Ammon's horn (tissue), 1 donor: Measurements from ENCODE around the gene ADAMTSL3.
"Not testable (repeated sequence)": the region's sequence is repeated elsewhere in the genome, so short reads cannot be mapped to it uniquely, and the experiment has no call there.

ENCODE experiments used
- DNase-seq: peaks from one replicate; pipeline ENCODE4 v3.0.0-alpha.2; 2016; ENCODE audit warnings: low spot score

The ADAMTSL3 gene

DNA sequence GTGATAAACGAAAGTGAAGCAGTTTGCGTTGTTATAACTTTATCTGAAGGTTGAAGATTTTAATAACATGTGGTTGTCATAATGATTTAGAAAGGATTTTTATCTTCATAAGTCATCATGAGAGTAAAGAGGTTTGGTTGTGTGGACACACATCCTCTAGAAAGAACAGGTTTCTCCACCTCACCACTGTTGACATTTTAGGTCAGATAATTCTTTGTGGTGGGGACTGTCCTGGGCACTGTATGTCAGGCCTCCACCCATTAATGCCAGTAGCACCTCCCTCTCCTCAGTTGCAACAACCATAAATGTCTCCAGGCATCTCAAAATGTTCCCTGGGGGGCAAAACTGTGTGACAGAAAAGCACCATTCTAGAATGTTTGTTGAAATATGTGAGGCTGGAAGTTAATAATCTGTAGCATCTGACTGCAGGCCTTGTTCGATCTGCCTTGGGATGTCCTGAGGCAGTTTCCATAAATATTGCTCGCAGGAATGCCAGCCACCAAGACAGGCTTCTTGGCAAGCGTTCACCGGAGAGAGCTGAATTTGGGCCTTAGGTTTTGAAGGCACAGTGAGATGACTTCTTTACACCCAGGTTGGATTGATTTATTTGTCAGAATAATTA is 100.1 kb downstream of the ADAMTSL3 start:
- DNase-seq: no peak

DNA sequence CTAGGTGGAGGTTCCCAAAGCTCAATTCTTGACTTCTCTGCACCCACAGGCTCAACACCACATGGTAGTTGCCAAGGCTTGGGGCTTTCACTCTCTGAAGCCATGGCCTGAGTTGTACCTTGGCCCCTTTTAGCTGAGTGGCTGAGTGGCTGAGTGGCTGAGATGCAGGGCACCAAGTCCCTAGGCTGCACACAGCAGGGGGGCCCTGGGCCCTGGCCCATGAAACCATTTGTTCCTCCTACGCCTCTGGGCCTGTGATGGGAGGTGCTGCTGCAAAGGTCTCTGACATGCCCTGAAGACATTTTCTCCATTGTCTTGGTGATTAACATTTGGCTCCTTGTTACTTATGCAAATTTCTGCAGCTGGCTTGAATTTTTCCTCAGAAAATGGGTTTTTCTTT is 103.4 kb downstream of the ADAMTSL3 start:
- not testable (repeated sequence) for DNase-seq

DNA sequence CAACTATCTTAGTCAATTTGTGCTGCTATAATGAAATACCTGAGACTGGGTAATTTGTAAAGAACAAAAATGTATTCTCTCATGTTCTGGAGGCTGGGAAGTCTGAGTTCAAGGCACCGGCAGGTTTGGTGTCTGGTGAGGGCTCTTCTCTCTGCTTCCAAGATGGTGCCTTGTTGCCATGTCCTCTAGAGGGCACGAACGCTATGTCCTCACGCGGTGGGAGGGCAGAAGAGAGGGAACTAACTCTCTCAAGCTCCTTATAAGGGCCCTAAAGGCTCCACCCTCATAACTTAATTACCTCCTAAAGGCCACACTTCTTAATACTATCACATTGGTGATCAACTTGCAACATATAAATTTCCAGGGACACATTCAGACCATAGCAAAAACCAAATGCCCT is 108.4 kb downstream of the ADAMTSL3 start:
- no peak for DNase-seq

- peak; percentile 39 for DNase-seq
Observed at GRCh38 chr15:83764201-83764838, 110.4 kb downstream of the ADAMTSL3 start.

DNA sequence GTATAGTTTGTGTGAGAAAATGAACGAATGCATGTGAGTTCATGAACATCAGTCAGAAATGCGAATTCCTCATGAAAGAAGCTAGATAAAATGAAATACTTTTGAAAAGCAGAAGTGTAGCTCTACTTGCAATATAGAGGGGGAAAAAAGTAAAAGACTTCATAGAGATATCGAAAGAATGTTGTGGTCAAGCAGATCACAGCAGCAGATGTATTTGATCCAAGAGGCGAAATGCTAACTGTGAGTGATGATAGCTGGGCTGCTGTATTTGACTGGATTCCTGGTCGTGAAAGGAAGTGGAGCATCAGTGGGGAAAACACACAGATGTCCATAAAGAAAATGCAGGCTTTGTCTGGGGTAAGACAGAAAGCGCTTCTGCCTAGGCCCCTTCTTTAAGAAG is 112.4 kb downstream of the ADAMTSL3 start:
- DNase-seq: no peak

- no peak for DNase-seq
Observed at GRCh38 chr15:83767741-83768140, 113.8 kb downstream of the ADAMTSL3 start.

DNA sequence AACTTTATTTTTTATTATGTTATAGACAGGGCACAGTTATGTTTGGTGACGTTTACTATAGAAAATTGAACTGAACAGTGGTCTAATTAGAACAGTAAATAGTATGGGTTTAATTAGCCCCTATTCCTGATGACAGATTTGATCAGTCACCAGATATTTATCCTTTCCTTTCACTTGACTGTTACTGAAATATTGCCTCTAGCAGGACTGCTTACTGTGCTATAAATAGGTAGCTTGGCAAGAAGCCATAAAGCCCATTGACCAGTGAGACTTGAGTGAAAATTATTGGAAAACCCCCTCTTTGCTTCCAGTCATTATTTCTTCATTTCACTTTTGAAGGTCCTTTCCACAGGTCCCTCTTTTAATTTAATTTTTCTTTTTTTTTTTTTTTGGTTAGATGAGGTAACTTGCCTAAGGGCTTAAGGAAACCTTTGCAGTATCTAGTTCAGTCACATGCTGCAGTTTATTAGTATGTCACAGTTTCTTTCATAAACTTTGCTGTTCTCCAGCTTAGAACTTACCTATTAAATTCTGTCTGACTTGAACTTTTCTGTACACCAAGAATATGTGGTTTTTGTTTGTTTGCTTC is 115.6 kb downstream of the ADAMTSL3 start:
- DNase-seq: no peak

- no peak for DNase-seq
Observed at GRCh38 chr15:83775738-83776137, 121.8 kb downstream of the ADAMTSL3 start.

DNA sequence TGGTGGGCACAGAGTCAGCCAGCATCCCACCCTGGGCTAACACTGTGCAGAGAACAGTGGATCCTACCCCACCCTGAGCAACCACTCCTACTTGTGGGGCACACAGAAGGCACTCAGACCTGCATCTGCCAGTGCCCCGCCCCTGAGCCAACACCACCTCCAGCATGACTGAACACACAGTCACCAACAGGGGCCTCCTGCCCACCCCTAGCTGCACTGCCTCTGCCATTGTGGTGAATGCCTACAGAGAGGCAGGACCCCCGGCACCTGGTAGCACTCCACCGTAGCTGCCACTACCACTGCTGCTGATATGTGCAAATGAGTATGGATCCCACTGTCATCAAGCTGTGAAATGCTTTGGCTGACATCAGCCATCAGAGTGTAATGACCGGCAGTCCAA is 123.1 kb downstream of the ADAMTSL3 start:
- DNase-seq: no peak

GRCh38 chr15:83783227-83783626 is 129.3 kb downstream of the ADAMTSL3 start:
- DNase-seq: no peak

GRCh38 chr15:83784975-83785374 is 131.1 kb downstream of the ADAMTSL3 start:
- no peak for DNase-seq

- no peak for DNase-seq
Observed at GRCh38 chr15:83786336-83786735, 132.4 kb downstream of the ADAMTSL3 start.

DNA sequence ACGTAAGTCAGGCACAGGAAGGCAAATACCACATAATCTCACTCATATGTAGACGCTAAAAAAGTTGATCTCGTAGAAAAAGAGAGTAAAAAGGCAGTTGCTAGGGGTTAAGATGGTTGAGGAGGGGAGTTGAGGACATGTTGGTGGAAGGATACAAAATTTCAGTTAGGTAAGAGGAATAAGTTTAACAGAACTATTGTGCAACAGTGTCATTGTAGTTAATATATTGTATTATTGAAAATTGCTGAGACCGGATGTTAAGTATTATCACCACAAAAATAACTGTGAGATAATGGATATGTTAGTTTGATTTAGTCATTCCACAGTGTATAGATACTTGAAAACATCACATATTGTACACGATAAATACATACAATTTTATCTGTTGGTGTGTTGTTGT is 139.1 kb downstream of the ADAMTSL3 start:
- DNase-seq: no peak

GRCh38 chr15:83794209-83794608 is 140.3 kb downstream of the ADAMTSL3 start:
- no peak for DNase-seq

GRCh38 chr15:83809345-83809744 is 155.4 kb downstream of the ADAMTSL3 start:
- no peak for DNase-seq

GRCh38 chr15:83810110-83810509 is 156.2 kb downstream of the ADAMTSL3 start:
- DNase-seq: peak; percentile 66

DNA sequence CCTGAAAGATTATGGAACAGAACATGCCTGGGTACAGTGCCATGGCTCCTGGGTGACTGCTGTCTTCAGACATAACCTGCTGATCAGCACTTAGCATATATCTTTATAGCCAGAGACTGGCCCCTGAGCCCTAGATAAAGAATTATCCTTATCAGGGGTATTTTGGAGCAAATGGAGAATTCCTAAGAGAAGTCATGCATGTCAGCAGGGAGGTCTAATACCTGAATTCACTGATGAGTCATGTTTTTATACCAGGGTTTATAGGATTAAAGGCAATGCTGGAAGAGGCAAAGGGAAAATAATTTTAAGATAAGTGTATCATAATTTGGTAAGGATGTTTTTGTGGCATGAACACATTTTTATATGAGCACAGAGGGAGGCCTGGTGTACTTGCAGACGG is 159.8 kb downstream of the ADAMTSL3 start:
- no peak for DNase-seq

DNA sequence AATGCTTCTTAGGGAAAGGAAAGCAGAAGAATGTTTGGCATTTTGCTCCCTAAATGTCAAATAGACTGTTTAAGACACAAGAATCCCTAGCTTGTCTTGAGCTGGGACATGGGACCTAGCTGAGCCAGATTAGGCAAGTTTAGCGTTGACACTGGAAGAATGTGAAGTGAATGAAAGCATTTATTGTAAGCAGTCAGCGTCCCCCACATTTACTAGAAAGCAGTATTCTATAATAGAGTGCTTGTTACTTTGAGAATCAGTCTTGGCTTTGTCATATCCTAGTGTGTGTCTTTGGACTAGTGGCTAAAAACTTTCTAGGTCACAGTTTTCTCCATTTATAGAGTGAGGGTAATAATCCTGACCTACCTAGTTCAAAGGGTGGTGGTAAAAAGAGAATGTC is 161.6 kb downstream of the ADAMTSL3 start:
- peak; percentile 11 for DNase-seq

DNA sequence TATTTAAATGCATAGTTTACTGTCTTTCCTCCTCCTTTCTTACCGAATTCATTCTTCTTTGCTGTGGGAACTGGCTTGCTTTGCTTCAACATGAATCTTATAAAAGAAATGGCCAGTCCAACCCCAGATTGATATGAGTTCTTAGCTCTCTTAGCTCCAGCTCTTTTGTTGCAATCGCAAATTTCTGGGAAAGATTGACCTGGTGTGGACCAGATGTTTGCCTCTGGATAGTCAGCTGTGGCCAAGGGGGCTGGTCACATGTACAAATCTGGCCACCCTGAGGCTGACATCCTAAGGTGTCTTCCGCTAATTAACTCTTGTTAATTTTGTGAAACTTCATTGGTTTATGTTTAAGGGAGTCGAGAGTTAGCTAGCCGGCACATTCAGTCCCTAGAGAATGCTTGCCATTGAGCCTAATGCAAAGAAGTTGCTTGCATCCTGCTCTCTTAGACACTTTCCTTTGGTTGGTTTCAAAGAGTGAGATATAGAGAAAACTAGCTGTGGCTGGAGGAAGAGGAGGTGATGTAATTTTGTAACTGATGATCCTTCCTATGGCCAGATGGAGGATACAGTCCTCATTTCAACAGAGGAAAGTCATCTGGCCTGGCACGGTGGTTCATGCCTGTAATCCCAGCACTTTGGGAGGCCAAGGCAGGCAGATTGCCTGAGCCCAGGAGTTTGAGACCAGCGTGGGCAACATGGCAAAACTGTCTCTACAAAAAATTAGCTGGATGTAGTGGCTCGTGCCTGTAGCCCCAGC is 162.4 kb downstream of the ADAMTSL3 start:
- DNase-seq: no peak

DNA sequence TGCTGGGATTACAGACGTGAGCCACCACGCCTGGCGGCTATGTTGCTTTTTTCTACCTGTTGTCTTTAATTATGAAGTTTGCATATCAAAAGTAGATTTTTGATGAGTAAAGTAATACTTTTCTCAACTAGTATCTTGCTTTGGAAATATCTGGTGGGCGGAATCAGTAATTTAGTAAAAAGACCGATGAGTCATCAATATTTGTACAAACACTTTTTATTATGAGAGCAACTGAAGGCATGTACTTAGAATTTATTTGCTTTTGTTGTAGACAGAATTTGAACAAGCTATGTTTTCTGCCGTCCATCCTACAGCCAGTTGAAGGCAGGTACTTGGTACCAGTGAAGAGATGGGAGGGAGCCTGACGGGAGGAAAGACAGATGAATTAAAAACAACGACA is 164.7 kb downstream of the ADAMTSL3 start:
- DNase-seq: no peak

- DNase-seq: no peak
Observed at GRCh38 chr15:83830381-83830780, 176.5 kb downstream of the ADAMTSL3 start.

- DNase-seq: no peak
Observed at GRCh38 chr15:83833569-83833968, 179.6 kb downstream of the ADAMTSL3 start.

DNA sequence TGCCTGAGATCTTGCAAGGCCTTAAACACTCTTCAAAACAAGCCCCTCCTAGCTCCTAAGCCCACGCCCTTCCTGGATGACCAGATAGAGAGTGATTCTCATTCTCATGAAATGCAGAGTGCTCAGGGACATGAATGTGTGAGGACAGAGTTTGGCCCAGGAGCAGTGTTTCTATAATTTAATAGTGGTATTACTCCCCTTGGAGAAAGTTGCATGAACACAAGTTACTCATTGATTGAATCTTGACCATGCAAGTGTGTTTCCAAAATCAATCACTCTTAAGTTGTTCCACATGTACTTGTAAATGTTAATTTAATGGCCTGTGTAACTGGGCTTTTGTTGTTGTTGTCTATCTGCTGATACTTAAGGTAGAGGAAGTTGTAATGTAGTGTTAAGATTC is 181.6 kb downstream of the ADAMTSL3 start:
- DNase-seq: no peak
